Measurements from ENCODE around the gene CDC42BPA. TPM values are rescaled to one million over a fixed set of nuclear protein-coding genes. Genes with fewer than 3 reads are reported as not detected.

The CDC42BPA gene
- total and polyA plus RNA-seq, 2 donors from 2014 or later, result 11.2 to 60.7 TPM

DNA sequence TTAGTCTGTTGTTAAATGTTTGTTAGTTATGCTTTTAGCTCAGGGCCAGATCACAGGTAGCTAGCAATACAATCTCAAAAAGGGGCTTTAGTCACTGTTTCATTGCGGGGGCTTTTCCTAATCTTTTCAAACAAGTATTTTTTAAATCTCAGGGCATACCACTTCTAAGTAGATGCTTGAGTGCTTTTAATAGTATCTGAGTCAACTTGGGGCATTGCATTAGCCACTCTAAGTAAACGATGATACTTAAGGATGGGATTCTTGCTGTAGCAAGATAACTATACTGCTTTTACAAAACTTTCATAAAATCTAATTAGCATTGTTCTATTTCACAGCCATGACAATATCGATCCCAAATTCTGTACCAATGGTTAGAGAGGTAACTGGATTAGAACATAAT, 11.6 kb downstream of the CDC42BPA start:
- FAIRE-seq, result no peak
- Histone ChIP-seq H3K9me3 (ENCODE audit: control insufficient read depth in 2 of 3, insufficient read depth in 1 of 3, low read length in 3 of 3) (no peaks in the 10 kb centered on the region), H3K36me3 (ENCODE audit: control insufficient read depth in 2 of 3, insufficient read depth in 3 of 3, low read length in 3 of 3) (no peaks in the 10 kb centered on the region), H3K27ac (ENCODE audit: low read depth in 2 of 2, low read length in 2 of 2) (no peak overlapping the region), H3K27me3 (ENCODE audit: control insufficient read depth, insufficient read depth, low read length) (no peaks in the 10 kb centered on the region), H3K9ac (ENCODE audit: low read length in 3 of 3) (no peak overlapping the region), H3K4me1 (ENCODE audit: control insufficient read depth in 2 of 3, insufficient read depth in 2 of 3, low read depth in 1 of 3, low read length in 3 of 3) (peaks cover 0 to 3% (median 0%) of the 10 kb centered on the region in 3 donors), H3K4me3 (ENCODE audit: low read length in 3 of 3) (no peak overlapping the region)
- no peak for DNase-seq
- intact Hi-C loops (cut with DNase I), result no loop called here
- TF ChIP-seq, protein P1, sequence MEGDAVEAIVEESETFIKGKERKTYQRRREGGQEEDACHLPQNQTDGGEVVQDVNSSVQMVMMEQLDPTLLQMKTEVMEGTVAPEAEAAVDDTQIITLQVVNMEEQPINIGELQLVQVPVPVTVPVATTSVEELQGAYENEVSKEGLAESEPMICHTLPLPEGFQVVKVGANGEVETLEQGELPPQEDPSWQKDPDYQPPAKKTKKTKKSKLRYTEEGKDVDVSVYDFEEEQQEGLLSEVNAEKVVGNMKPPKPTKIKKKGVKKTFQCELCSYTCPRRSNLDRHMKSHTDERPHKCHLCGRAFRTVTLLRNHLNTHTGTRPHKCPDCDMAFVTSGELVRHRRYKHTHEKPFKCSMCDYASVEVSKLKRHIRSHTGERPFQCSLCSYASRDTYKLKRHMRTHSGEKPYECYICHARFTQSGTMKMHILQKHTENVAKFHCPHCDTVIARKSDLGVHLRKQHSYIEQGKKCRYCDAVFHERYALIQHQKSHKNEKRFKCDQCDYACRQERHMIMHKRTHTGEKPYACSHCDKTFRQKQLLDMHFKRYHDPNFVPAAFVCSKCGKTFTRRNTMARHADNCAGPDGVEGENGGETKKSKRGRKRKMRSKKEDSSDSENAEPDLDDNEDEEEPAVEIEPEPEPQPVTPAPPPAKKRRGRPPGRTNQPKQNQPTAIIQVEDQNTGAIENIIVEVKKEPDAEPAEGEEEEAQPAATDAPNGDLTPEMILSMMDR (IDR thresholded peaks at IDR 0.05; ENCODE audit: borderline replicate concordance, extremely low read depth, insufficient read depth), result no peak

DNA sequence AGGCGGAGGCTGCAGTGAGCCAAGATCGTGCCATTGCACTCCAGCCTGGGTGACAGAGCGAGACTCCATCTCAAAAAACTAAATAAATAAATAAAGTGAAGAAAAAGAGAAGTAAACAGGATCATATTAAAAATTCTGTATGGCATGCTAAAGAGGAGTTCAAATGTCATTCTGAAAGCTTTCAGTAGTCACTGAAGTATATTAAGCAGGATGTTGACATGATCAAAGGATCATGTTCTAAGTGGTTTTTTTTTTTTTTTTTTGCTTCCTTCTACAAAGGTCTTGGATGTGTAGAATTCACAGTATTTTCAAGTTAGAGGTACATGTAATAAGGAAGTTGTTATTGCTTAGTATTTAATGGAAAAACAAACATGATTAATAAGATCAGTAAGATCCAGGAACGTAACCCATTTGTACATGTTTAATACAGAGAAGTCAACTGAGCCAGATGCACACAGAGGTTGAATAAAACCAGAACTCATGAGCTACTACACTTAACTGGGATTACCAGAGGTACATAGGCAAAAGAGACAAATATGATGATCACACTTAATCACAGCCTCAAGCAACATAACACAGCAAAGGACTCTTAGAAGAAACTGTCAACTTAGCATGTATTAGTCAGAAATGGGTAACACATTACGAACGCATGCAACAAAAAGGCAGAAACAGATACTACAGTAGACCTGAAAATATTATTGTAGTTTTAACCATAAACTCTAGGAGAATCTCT, 12.2 kb downstream of the CDC42BPA start:
- TF ChIP-seq, protein P1 (IDR thresholded peaks at IDR 0.05; ENCODE audit: borderline replicate concordance, extremely low read depth, insufficient read depth), result no peak
- intact Hi-C loops (cut with DNase I), result no loop called here
- peaks cover 0 to 3% (median 0%) of the 10 kb centered on the region in 3 donors for H3K4me1 ChIP-seq (ENCODE audit: control insufficient read depth in 2 of 3, insufficient read depth in 2 of 3, low read depth in 1 of 3, low read length in 3 of 3)
- no peaks in the 10 kb centered on the region for H3K9me3 ChIP-seq (ENCODE audit: control insufficient read depth in 2 of 3, insufficient read depth in 1 of 3, low read length in 3 of 3)
- FAIRE-seq (no peak), DNase-seq (no peak)
- no peaks in the 10 kb centered on the region for H3K27me3 ChIP-seq (ENCODE audit: control insufficient read depth, insufficient read depth, low read length)
- H3K4me3 ChIP-seq (ENCODE audit: low read length in 3 of 3), result no peak overlapping the region
- no peak overlapping the region for H3K27ac ChIP-seq (ENCODE audit: low read depth in 2 of 2, low read length in 2 of 2)
- no peak overlapping the region for H3K9ac ChIP-seq (ENCODE audit: low read length in 3 of 3)
- H3K36me3 ChIP-seq (ENCODE audit: control insufficient read depth in 2 of 3, insufficient read depth in 3 of 3, low read length in 3 of 3), result no peaks in the 10 kb centered on the region

DNA sequence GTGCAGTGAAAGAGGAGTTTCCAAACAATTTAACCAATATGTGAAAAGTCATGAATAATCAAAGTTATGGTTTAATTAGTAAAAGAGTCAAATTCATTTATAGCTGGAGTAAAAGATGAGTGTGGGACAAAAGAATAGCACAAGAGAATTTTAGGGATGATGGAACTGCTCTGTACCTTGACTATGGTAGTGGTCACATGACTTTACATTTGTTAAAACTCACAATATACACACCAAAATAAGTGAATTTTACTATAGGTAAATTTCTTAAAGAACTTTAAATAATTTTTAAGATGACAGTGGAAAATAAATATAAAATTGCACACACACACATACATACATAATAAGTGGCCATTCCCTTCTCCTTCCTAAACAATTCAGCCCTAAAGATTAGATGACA, 13.6 kb downstream of the CDC42BPA start:
- FAIRE-seq (no peak), DNase-seq (no peak)
- TF ChIP-seq, protein P1 (IDR thresholded peaks at IDR 0.05; ENCODE audit: borderline replicate concordance, extremely low read depth, insufficient read depth), result no peak
- intact Hi-C loops (cut with DNase I), result no loop called here
- Histone ChIP-seq H3K36me3 (ENCODE audit: control insufficient read depth in 2 of 3, insufficient read depth in 3 of 3, low read length in 3 of 3) (no peaks in the 10 kb centered on the region), H3K9me3 (ENCODE audit: control insufficient read depth in 2 of 3, insufficient read depth in 1 of 3, low read length in 3 of 3) (no peaks in the 10 kb centered on the region), H3K4me3 (ENCODE audit: low read length in 3 of 3) (no peak overlapping the region), H3K27ac (ENCODE audit: low read depth in 2 of 2, low read length in 2 of 2) (no peak overlapping the region), H3K4me1 (ENCODE audit: control insufficient read depth in 2 of 3, insufficient read depth in 2 of 3, low read depth in 1 of 3, low read length in 3 of 3) (peaks cover 0 to 3% (median 0%) of the 10 kb centered on the region in 3 donors), H3K9ac (ENCODE audit: low read length in 3 of 3) (no peak overlapping the region), H3K27me3 (ENCODE audit: control insufficient read depth, insufficient read depth, low read length) (no peaks in the 10 kb centered on the region)
